ENCODE data around the gene C1orf198. TPM values are rescaled to one million over a fixed set of nuclear protein-coding genes. Genes with fewer than 3 reads are reported as not detected.

C1orf198 gene
- total RNA-seq, 1 donor from 2014 or later, result 3.9 TPM

DNA sequence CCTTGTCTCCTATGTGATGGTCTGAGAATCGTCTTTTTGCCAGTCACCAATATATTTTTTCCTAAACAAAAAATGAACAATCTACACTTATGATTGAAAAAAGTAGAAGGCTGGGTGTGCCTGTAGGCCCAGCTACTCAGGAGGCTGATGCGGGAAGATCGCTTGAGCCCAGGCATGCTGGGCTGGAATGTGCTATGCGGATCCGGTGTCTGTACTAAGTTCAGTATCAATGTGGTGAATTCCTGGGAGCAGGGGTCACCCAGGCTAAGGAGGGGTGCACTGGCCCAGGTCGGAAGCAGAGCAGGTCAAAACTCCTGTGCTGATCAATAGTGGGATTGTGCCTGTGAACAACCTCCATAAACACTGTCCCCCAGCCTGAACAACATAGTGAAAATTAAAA lies 25.7 kb upstream of the C1orf198 start:
- POLR2A ChIA-PET, result no interaction called here
- TF ChIP-seq, protein P1, sequence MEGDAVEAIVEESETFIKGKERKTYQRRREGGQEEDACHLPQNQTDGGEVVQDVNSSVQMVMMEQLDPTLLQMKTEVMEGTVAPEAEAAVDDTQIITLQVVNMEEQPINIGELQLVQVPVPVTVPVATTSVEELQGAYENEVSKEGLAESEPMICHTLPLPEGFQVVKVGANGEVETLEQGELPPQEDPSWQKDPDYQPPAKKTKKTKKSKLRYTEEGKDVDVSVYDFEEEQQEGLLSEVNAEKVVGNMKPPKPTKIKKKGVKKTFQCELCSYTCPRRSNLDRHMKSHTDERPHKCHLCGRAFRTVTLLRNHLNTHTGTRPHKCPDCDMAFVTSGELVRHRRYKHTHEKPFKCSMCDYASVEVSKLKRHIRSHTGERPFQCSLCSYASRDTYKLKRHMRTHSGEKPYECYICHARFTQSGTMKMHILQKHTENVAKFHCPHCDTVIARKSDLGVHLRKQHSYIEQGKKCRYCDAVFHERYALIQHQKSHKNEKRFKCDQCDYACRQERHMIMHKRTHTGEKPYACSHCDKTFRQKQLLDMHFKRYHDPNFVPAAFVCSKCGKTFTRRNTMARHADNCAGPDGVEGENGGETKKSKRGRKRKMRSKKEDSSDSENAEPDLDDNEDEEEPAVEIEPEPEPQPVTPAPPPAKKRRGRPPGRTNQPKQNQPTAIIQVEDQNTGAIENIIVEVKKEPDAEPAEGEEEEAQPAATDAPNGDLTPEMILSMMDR (IDR thresholded peaks at IDR 0.05), result no peak
- peaks cover 17% of the 10 kb centered on the region for H3K27me3 Mint-ChIP-seq
- H3K9me3 Mint-ChIP-seq, result peaks cover 4% of the 10 kb centered on the region
- DNase-seq (no peak), ATAC-seq (ENCODE audit: low read depth) (no peak)
- H3K4me3 Mint-ChIP-seq, result no peak overlapping the region
- intact Hi-C loops (cut with micrococcal nuclease), result no loop called here
- H3K4me1 Mint-ChIP-seq, result no peaks in the 10 kb centered on the region
- no peak overlapping the region for H3K27ac Mint-ChIP-seq
- no peaks in the 10 kb centered on the region for H3K36me3 Mint-ChIP-seq (ENCODE audit: low read depth)
- CTCF ChIA-PET, result no interaction called here

DNA sequence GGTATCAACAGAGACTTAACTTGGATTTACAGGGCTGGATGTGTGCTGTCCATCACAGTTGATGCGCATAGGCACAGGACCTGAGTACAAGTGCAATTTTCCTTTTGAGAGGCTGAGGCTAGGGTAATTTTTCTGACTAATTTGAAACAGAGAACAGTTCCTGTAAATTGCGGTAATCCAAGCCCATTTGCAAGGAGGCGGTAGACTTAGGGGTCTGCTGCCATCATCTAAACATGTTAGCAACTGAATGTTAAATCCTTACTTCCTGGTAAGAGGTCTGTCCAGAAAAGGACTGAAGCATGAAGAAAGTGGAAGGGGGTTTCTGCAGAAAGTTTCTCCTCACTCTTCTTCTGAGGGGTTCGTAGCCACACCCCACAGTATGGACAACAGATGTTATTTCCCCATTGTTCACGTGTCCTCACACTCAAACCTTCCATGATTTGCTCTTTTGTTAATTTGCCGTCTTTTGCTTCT lies 23.7 kb upstream of the C1orf198 start:
- Mint-ChIP-seq H3K9me3 (no peaks in the 10 kb centered on the region), H3K4me3 (no peak overlapping the region), H3K36me3 (ENCODE audit: low read depth) (no peaks in the 10 kb centered on the region), H3K4me1 (no peaks in the 10 kb centered on the region), H3K27me3 (peaks cover 27% of the 10 kb centered on the region), H3K27ac (no peak overlapping the region)
- CTCF ChIA-PET, result no interaction called here
- intact Hi-C loops (cut with micrococcal nuclease), result no loop called here
- POLR2A ChIA-PET, result no interaction called here
- ATAC-seq (ENCODE audit: low read depth) (no peak), DNase-seq (no peak)
- TF ChIP-seq, protein P1 (IDR thresholded peaks at IDR 0.05), result no peak

DNA sequence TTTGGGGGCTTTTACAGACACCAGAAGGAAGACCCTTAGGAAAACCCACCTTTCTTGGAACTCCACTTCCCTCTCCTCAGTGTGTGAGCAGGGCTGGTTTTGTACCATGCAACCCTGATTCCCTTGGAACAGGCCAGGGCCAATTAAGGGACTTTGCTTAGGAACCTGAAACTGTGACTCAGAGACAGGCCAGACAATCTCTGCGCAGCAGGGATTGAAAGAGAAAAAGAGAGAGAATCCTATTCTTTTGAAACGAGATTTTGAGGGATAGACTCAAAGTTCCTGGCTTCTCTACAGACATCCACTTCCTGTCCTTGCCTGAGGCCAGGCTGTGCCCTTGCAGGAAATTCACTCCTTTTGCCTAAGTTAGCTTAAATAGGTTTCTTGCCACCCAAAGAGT lies 23.1 kb upstream of the C1orf198 start:
- ChIA-PET POLR2A (no interaction called here), CTCF (no interaction called here)
- no peak for ATAC-seq (ENCODE audit: low read depth)
- peaks cover 27% of the 10 kb centered on the region for H3K27me3 Mint-ChIP-seq
- H3K9me3 Mint-ChIP-seq, result no peaks in the 10 kb centered on the region
- DNase-seq, result no peak
- no peaks in the 10 kb centered on the region for H3K4me1 Mint-ChIP-seq
- H3K4me3 Mint-ChIP-seq, result no peak overlapping the region
- TF ChIP-seq, protein P1 (IDR thresholded peaks at IDR 0.05), result no peak
- no peak overlapping the region for H3K27ac Mint-ChIP-seq
- intact Hi-C loops (cut with micrococcal nuclease), result no loop called here
- no peaks in the 10 kb centered on the region for H3K36me3 Mint-ChIP-seq (ENCODE audit: low read depth)

DNA sequence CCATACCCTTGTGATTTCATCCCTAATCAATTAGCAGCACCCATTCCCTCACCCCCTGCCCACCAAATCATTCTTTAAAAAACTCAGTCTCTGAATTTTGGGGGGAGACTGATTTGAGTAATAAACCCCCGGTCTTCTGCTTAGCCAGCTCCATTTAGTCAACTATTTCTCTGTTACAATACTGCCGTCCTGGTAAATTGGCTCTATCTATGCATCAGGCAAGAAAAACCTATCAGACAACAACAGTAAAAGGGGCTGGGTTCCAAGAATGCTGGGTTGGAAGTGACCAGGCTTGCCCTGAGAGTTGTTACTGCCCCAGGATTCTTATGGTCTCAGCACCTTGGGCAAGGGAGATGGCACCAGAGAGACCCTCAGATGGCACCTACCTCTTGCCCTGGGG lies 16.3 kb upstream of the C1orf198 start:
- intact Hi-C loops (cut with micrococcal nuclease), result no loop called here
- CTCF ChIA-PET, result no interaction called here
- Mint-ChIP-seq H3K27me3 (peaks cover 55% of the 10 kb centered on the region), H3K27ac (no peak overlapping the region), H3K36me3 (ENCODE audit: low read depth) (no peaks in the 10 kb centered on the region), H3K4me3 (no peak overlapping the region), H3K9me3 (no peaks in the 10 kb centered on the region), H3K4me1 (no peaks in the 10 kb centered on the region)
- ATAC-seq (ENCODE audit: low read depth) (no peak), DNase-seq (no peak)
- TF ChIP-seq, protein P1 (IDR thresholded peaks at IDR 0.05), result no peak
- POLR2A ChIA-PET, result no interaction called here

DNA sequence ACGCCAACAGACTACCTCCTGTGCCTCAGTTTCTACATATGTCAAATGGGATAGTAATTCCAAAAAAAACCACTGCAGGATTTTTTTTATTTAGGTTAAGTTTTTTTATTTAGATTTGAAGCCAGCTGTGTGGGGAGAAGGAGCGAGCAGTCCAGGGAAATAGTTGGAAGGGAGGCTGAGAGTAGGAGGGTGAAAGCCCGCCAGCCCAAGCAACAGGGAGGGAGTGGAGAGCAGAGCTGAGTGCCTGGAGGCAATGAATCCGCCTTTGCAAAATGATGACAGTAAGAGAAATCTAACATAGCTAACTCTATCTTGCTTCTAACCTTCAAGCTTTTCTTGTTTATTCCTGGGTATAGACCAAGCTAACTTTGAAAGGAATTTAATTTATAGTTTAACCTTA lies 15.6 kb upstream of the C1orf198 start:
- Mint-ChIP-seq H3K36me3 (ENCODE audit: low read depth) (no peaks in the 10 kb centered on the region), H3K4me1 (no peaks in the 10 kb centered on the region), H3K4me3 (no peak overlapping the region), H3K27ac (no peak overlapping the region), H3K27me3 (peaks cover 57% of the 10 kb centered on the region), H3K9me3 (no peaks in the 10 kb centered on the region)
- intact Hi-C loops (cut with micrococcal nuclease), result no loop called here
- POLR2A ChIA-PET, result no interaction called here
- CTCF ChIA-PET, result no interaction called here
- TF ChIP-seq, protein P1 (IDR thresholded peaks at IDR 0.05), result no peak
- ATAC-seq (ENCODE audit: low read depth), result no peak
- DNase-seq, result no peak
